HL-60 (cell line): Measurements from ENCODE around the gene STX8.
"Not testable (repeated sequence)": the region's sequence is repeated elsewhere in the genome, so short reads cannot be mapped to it uniquely, and the experiment has no call there.

Experiments
- DNase-seq, 2 experiments: peaks; one replicate each; pipeline ENCODE4 v3.0.0-alpha.2; 2010 to 2020; ENCODE audit warnings: low read depth in 1 of 2, low spot score in 1 of 2
- H3K27ac ChIP-seq: fragments of 250-450 bp; sonication (Bioruptor Pico); replicated peaks from 2 replicates; pipeline ENCODE4 v1.5.1; 2020; ENCODE audit warnings: mild to moderate bottlenecking, moderate library complexity
- H3K27me3 ChIP-seq: fragments of 250-450 bp; sonication (Bioruptor Pico); 2 replicates; pipeline ENCODE4 v1.5.1; 2021; ENCODE audit warnings: mild to moderate bottlenecking, moderate library complexity; ENCODE audit not compliant: insufficient read depth, poor library complexity, severe bottlenecking
- H3K4me3 ChIP-seq: replicated peaks from 2 replicates; pipeline ENCODE4 v1.5.1; 2011; ENCODE audit warnings: mild to moderate bottlenecking, control low read depth, low read length; ENCODE audit not compliant: insufficient read depth
- CTCF ChIP-seq: IDR thresholded peaks from one replicate; pipeline ENCODE4 v1.5.1; 2011; ENCODE audit warnings: low read length, control low read depth, inconsistent platforms; ENCODE audit not compliant: insufficient read depth
- GABPA ChIP-seq: IDR thresholded peaks from 2 replicates; pipeline ENCODE4 v1.6.1; 2012; ENCODE audit warnings: low read depth
- POLR2AphosphoS5 ChIP-seq: IDR thresholded peaks from 2 replicates; pipeline ENCODE4 v1.6.1; 2012; ENCODE audit warnings: low read depth
- REST ChIP-seq: IDR thresholded peaks from 2 replicates; pipeline ENCODE4 v1.6.1; 2012; ENCODE audit warnings: low read depth; ENCODE audit not compliant: insufficient replicate concordance
- SPI1 ChIP-seq: IDR thresholded peaks from 2 replicates; pipeline ENCODE4 v1.6.1; 2012; ENCODE audit warnings: low read depth, mild to moderate bottlenecking, borderline replicate concordance

The STX8 gene

GRCh38 chr17:9261081-9262012, 314.3 kb downstream of the STX8 start:
- Histone ChIP-seq H3K4me3 (no peak overlapping the region), H3K27ac (no peak overlapping the region), H3K27me3 (no peaks in the 10 kb centered on the region)
- no peak for TF ChIP-seq POLR2AphosphoS5
- no peak for TF ChIP-seq SPI1
- no peak for TF ChIP-seq CTCF
- TF ChIP-seq REST = no peak
- no peak for TF ChIP-seq GABPA
- DNase-seq = no peak

GRCh38 chr17:9259419-9259818, 316.2 kb downstream of the STX8 start:
- H3K4me3 ChIP-seq = no peak overlapping the region
- TF ChIP-seq SPI1 (no peak), CTCF (no peak), REST (no peak), GABPA (no peak), POLR2AphosphoS5 (no peak)
- no peak for DNase-seq
- no peak overlapping the region for H3K27ac ChIP-seq
- H3K27me3 ChIP-seq = no peaks in the 10 kb centered on the region

- TF ChIP-seq CTCF (no peak), POLR2AphosphoS5 (no peak), REST (no peak), GABPA (no peak), SPI1 (no peak)
- no peak overlapping the region for H3K27ac ChIP-seq
- H3K4me3 ChIP-seq = no peak overlapping the region
- H3K27me3 ChIP-seq = no peaks in the 10 kb centered on the region
- no peak for DNase-seq
These were observed 317.3 kb downstream of the STX8 start for GRCh38 chr17:9258115-9259015.

GRCh38 chr17:9257630-9257965, 318.0 kb downstream of the STX8 start:
- H3K4me3 ChIP-seq, H3K27ac ChIP-seq, H3K27me3 ChIP-seq, DNase-seq: not testable (repeated sequence)
